ENCODE results near the gene USP12. TPM values are rescaled to one million over a fixed set of nuclear protein-coding genes. Genes with fewer than 3 reads are reported as not detected.
"Not testable (repeated sequence)": the region's sequence is repeated elsewhere in the genome, so short reads cannot be mapped to it uniquely, and the experiment has no call there.

Gene USP12
- total RNA-seq, 4 donors from 2014 or later = 26.4 to 50.7 (median 31.7) TPM

DNA sequence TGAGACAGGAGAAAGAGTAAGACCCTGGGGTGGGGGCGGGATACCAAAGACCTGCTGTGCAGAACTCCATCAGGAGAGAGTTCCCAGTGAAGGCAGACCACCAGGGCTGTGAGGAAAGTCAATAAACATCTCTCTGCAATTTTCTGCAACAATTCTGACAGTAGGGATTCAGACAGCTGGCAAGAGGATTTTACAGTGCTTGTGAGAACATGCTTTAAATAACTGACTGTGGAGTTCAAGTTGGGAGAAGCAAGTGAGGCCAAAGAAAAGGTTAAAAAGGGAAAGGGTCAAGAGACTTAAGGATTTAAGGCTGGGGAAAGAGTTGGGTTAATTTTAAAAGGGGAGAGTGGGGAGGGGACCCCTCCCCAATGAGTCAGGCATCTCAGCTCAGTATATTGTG, 98.4 kb downstream of the USP12 start:
- Histone ChIP-seq H3K9me3 (no peaks in the 10 kb centered on the region), H3K27me3 (no peaks in the 10 kb centered on the region), H3K36me3 (peaks cover 34% of the 10 kb centered on the region), H3K4me3 (no peak overlapping the region), H3K4me1 (no peaks in the 10 kb centered on the region), H3K27ac (no peak overlapping the region)
- TF ChIP-seq POLR2AphosphoS5 (IDR thresholded peaks at IDR 0.05) (no peak), CTCF (IDR thresholded peaks at IDR 0.05) (no peak), EP300 (IDR thresholded peaks at IDR 0.05) (no peak), POLR2A (IDR thresholded peaks at IDR 0.05) (no peak)
- WGBS = 88% methylated on average over 1 of the region's 1 CpG
- no peak for DNase-seq (ENCODE audit: low spot score in 2 of 2)

- H3K4me1 ChIP-seq; H3K9me3 ChIP-seq; H3K27me3 ChIP-seq; DNase-seq (ENCODE audit: low spot score in 2 of 2); H3K27ac ChIP-seq; H3K4me3 ChIP-seq: not testable (repeated sequence)
- WGBS = 100% methylated on average over 1 of the region's 1 CpG
- H3K36me3 ChIP-seq = peaks cover 21% of the 10 kb centered on the region
Observed at GRCh38 chr13:27066123-27066522, 105.5 kb downstream of the USP12 start.

- DNase-seq (ENCODE audit: low spot score in 2 of 2) = no peak
- TF ChIP-seq POLR2A (IDR thresholded peaks at IDR 0.05) (no peak), CTCF (IDR thresholded peaks at IDR 0.05) (no peak), POLR2AphosphoS5 (IDR thresholded peaks at IDR 0.05) (no peak), EP300 (IDR thresholded peaks at IDR 0.05) (no peak)
- Histone ChIP-seq H3K4me3 (no peak overlapping the region), H3K27me3 (no peaks in the 10 kb centered on the region), H3K4me1 (no peaks in the 10 kb centered on the region), H3K36me3 (peaks cover 19% of the 10 kb centered on the region), H3K9me3 (peaks cover 7% of the 10 kb centered on the region), H3K27ac (no peak overlapping the region)
Observed at GRCh38 chr13:27065582-27065981, 106.0 kb downstream of the USP12 start.

DNA sequence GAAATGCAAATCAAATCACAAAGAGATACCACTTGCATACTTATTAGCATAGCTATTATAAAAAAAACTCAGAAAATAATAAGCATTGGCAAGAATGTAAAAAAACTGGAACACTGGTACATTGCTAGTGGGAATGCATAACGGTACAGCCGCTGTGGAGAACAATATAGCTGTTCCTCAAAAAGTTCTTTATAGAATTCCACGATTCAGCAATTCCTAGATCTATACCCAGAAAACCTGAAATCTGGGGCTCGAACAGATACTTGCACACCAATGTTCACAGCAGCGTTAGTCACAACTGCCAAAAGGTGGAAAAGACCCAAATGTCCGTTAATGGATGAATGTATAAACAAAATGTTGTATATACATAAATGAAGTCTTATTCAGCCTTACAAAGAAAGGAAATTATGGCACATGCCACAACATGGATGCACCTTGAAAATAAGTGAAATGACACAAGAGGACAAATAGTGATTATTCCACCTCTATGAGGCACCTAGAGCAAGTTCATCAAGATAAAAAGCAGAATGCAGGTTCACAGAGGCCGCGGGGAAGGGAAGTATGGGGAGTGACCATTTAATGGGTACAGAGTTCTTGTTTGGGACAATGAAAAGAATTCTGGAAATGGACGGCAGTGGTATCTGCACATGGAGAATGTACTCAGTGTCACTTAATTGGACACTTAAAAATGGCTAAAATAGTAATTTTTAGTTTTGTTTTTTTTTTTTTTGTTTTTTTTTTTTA, 107.2 kb downstream of the USP12 start:
- Histone ChIP-seq H3K9me3 (peaks cover 7% of the 10 kb centered on the region), H3K4me3 (no peak overlapping the region), H3K36me3 (peaks cover 17% of the 10 kb centered on the region), H3K4me1 (no peaks in the 10 kb centered on the region), H3K27me3 (no peaks in the 10 kb centered on the region), H3K27ac (no peak overlapping the region)
- DNase-seq (ENCODE audit: low spot score in 2 of 2) = no peak
- no peak for TF ChIP-seq POLR2A (IDR thresholded peaks at IDR 0.05)
- no peak for TF ChIP-seq EP300 (IDR thresholded peaks at IDR 0.05)
- no peak for TF ChIP-seq POLR2AphosphoS5 (IDR thresholded peaks at IDR 0.05)
- TF ChIP-seq CTCF (IDR thresholded peaks at IDR 0.05) = no peak
- WGBS = 86% methylated on average over 9 of the region's 9 CpGs

DNA sequence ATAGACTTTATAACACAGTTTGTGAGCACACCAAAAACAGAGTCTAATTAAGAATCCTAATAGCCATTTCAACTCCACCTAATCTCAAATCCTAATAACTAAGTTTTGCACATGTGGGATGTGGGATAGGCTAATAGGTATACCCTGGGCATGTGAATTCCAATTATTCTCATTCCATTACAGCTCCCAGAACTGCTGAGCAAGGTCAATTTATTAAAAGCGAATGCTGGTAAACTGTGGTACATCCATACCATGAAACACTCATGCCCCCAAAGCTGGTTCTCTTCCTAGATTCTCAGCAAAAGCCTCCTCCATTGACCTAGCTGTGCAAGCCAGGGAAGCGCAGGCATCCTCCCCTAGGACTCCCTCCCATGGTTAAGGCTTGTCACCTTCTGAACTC, 113.8 kb downstream of the USP12 start:
- no peak for DNase-seq (ENCODE audit: low spot score in 2 of 2)
- WGBS = 95% methylated on average over 2 of the region's 2 CpGs
- TF ChIP-seq EP300 (IDR thresholded peaks at IDR 0.05) (no peak), CTCF (IDR thresholded peaks at IDR 0.05) (no peak), POLR2AphosphoS5 (IDR thresholded peaks at IDR 0.05) (no peak), POLR2A (IDR thresholded peaks at IDR 0.05) (no peak)
- H3K4me3 ChIP-seq = no peak overlapping the region
- no peak overlapping the region for H3K27ac ChIP-seq
- no peaks in the 10 kb centered on the region for H3K9me3 ChIP-seq
- no peaks in the 10 kb centered on the region for H3K27me3 ChIP-seq
- H3K4me1 ChIP-seq = peaks cover 6% of the 10 kb centered on the region
- H3K36me3 ChIP-seq = no peaks in the 10 kb centered on the region

DNA sequence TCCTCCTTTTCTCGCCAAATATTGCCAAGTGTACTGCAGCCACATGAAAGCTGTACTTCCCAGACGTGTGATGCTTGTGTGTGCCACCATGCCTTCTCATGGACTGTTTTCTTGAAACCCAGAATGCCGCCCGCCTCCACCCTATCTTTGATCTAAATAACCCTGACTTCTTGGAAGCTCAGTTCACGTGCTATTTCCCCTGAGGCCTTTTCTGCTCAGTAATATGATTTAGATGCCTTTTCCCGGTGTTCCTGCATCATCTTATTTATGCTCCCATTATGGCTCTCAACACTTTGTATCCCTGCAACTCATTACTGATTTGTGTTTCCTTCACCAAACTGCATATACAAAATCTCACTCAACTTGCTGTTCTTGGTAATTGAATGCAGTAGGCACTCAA, 116.1 kb downstream of the USP12 start:
- DNase-seq (ENCODE audit: low spot score in 2 of 2) = no peak
- no peak overlapping the region for H3K4me3 ChIP-seq
- WGBS = 38% methylated on average over 6 of the region's 6 CpGs
- H3K4me1 ChIP-seq = peaks cover 6% of the 10 kb centered on the region
- H3K27ac ChIP-seq = no peak overlapping the region
- H3K27me3 ChIP-seq = no peaks in the 10 kb centered on the region
- H3K36me3 ChIP-seq = no peaks in the 10 kb centered on the region
- H3K9me3 ChIP-seq = no peaks in the 10 kb centered on the region
- no peak for TF ChIP-seq CTCF (IDR thresholded peaks at IDR 0.05)
- no peak for TF ChIP-seq POLR2A (IDR thresholded peaks at IDR 0.05)
- no peak for TF ChIP-seq POLR2AphosphoS5 (IDR thresholded peaks at IDR 0.05)
- no peak for TF ChIP-seq EP300 (IDR thresholded peaks at IDR 0.05)

Data from suprapubic skin (tissue), 4 donors.